GM23248 (cell line): ENCODE results near the gene NLRP7.

Source experiments
- EZH2 ChIP-seq: fragments of 200-600 bp; sonication (generic); IDR thresholded peaks from 2 replicates; pipeline ENCODE4 v1.6.1; 2018; ENCODE audit warnings: antibody characterized with exemption, mild to moderate bottlenecking; ENCODE audit not compliant: insufficient read depth, poor library complexity, severe bottlenecking
- EZH2phosphoT487 ChIP-seq: fragments of 200-600 bp; sonication (generic); IDR thresholded peaks from 2 replicates; pipeline ENCODE4 v1.6.1; 2018; ENCODE audit warnings: antibody characterized with exemption, moderate library complexity, mild to moderate bottlenecking, low read depth; ENCODE audit not compliant: insufficient read depth

- no peak for TF ChIP-seq EZH2
- no peak for TF ChIP-seq EZH2phosphoT487
Observed at GRCh38 chr19:54905421-54905802, 41.9 kb downstream of the NLRP7 start.
